ENCODE data around the gene IGSF3.

IGSF3 gene

DNA sequence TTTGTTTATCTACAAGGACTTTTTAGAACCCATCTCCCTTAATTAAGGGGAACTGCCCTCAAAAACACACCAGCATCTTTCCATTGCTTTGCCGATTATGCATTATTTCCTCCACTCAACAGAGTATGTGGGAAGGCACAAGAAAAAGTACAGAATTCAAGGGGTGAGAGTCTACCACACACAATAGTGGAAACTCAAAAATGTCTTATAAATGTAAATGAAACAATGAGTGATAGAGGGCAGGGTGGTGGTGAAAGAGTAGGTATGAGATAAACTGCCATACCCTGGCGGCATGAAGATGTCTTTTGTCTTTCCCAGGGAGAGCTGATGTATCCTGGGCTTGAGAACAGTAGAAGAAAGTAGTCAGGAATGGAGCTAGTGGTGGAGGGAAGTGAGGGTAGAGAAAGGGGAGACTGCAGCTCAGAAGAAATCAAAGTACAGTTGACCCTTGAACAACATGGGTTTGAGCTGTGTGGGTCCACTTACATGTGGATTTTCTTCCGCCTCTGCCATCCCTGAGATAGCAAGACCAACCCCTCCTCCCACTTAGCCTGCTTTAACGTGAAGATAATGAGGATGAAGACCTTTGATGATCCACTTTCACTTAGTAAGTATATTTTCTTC, 121.1 kb downstream of the IGSF3 start:
- H3K36me3 ChIP-seq (ENCODE audit: control insufficient read depth in 1 of 2, insufficient read depth in 2 of 2, low read length in 2 of 2) = peaks cover 0 to 3% of the 10 kb centered on the region in 2 experiments

DNA sequence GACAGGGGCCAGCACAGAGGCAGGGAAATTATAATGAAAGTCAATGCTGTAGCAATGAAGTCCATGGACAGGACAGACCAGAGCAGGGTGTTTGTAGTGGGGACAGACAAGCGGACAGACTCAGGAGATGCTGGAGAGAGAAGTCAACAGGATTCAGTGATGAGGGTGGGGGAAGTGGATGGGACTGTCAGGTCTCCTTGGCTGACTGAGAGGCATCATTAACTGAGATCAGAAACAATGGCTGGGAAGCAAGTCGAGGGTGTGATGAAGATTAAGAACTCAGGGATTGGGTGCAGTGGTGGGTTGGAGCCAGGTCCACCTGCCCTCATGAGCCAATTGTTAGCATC, 122.2 kb downstream of the IGSF3 start:
- WGBS (ENCODE audit: extremely low coverage, insufficient coverage, insufficient read length) = no CpG with 5 or more reads among the region's 2 CpGs
- H3K9me3 ChIP-seq (ENCODE audit: insufficient read depth, low read depth, low read length) = peaks cover 3% of the 10 kb centered on the region
- no peak overlapping the region for H2AFZ ChIP-seq (ENCODE audit: insufficient read depth, low read length, poor library complexity)
- no peaks in the 10 kb centered on the region for H3K79me2 ChIP-seq (ENCODE audit: control insufficient read depth, insufficient read depth, low read length, poor library complexity)
- no peak overlapping the region for H3K4ac ChIP-seq (ENCODE audit: low read depth, low read length)
- no peak overlapping the region for H3K4me3 ChIP-seq (ENCODE audit: low read depth, low read length)
- H3K14ac ChIP-seq (ENCODE audit: low read length) = no peak overlapping the region
- H3K18ac ChIP-seq (ENCODE audit: low read length) = no peak overlapping the region
- no peak overlapping the region for H3K4me2 ChIP-seq (ENCODE audit: low read length)
- no peak overlapping the region for H2BK5ac ChIP-seq (ENCODE audit: low read depth, low read length, poor library complexity)
- no peak overlapping the region for H4K91ac ChIP-seq (ENCODE audit: low read depth, low read length)
- no peak overlapping the region for H4K8ac ChIP-seq (ENCODE audit: low read depth, low read length)
- H2BK120ac ChIP-seq (ENCODE audit: insufficient read depth, low read length, poor library complexity) = no peak overlapping the region
- no peak overlapping the region for H3K23ac ChIP-seq (ENCODE audit: low read length)
- DNase-seq = no peak
- H2BK12ac ChIP-seq (ENCODE audit: low read length) = no peak overlapping the region
- no peaks in the 10 kb centered on the region for H3K4me1 ChIP-seq (ENCODE audit: control insufficient read depth in 1 of 2, insufficient read depth in 2 of 2, low read length in 2 of 2)
- no peak overlapping the region for H2AK5ac ChIP-seq (ENCODE audit: low read length)
- peaks cover 0 to 3% of the 10 kb centered on the region in 2 experiments for H3K36me3 ChIP-seq (ENCODE audit: control insufficient read depth in 1 of 2, insufficient read depth in 2 of 2, low read length in 2 of 2)
- H3K27ac ChIP-seq (ENCODE audit: low read depth, low read length) = no peak overlapping the region
- H3K27me3 ChIP-seq (ENCODE audit: insufficient read depth, low read length) = no peaks in the 10 kb centered on the region
- H3K79me1 ChIP-seq (ENCODE audit: low read length) = no peaks in the 10 kb centered on the region
- H4K12ac ChIP-seq (ENCODE audit: low read depth, low read length) = no peak overlapping the region
- no peak overlapping the region for H3K9ac ChIP-seq (ENCODE audit: low read length)

More for the DNA sequence above, 121.1 kb downstream of the IGSF3 start:
- Histone ChIP-seq H3K79me2 (ENCODE audit: control insufficient read depth, insufficient read depth, low read length, poor library complexity) (no peaks in the 10 kb centered on the region), H3K4ac (ENCODE audit: low read depth, low read length) (no peak overlapping the region), H3K4me2 (ENCODE audit: low read length) (no peak overlapping the region), H3K4me1 (ENCODE audit: control insufficient read depth in 1 of 2, insufficient read depth in 2 of 2, low read length in 2 of 2) (no peaks in the 10 kb centered on the region), H3K4me3 (ENCODE audit: low read depth, low read length) (no peak overlapping the region), H3K18ac (ENCODE audit: low read length) (no peak overlapping the region), H2BK5ac (ENCODE audit: low read depth, low read length, poor library complexity) (no peak overlapping the region), H2AK5ac (ENCODE audit: low read length) (no peak overlapping the region), H4K12ac (ENCODE audit: low read depth, low read length) (no peak overlapping the region), H3K27ac (ENCODE audit: low read depth, low read length) (no peak overlapping the region), H3K14ac (ENCODE audit: low read length) (no peak overlapping the region), H3K79me1 (ENCODE audit: low read length) (no peaks in the 10 kb centered on the region), H3K27me3 (ENCODE audit: insufficient read depth, low read length) (no peaks in the 10 kb centered on the region), H3K9me3 (ENCODE audit: insufficient read depth, low read depth, low read length) (peaks cover 3% of the 10 kb centered on the region), H2BK12ac (ENCODE audit: low read length) (no peak overlapping the region), H3K23ac (ENCODE audit: low read length) (no peak overlapping the region), H4K91ac (ENCODE audit: low read depth, low read length) (no peak overlapping the region), H2BK120ac (ENCODE audit: insufficient read depth, low read length, poor library complexity) (no peak overlapping the region), H3K9ac (ENCODE audit: low read length) (no peak overlapping the region), H2AFZ (ENCODE audit: insufficient read depth, low read length, poor library complexity) (no peak overlapping the region), H4K8ac (ENCODE audit: low read depth, low read length) (no peak overlapping the region)
- DNase-seq = no peak
- no CpG with 5 or more reads among the region's 4 CpGs for WGBS (ENCODE audit: extremely low coverage, insufficient coverage, insufficient read length)

DNA sequence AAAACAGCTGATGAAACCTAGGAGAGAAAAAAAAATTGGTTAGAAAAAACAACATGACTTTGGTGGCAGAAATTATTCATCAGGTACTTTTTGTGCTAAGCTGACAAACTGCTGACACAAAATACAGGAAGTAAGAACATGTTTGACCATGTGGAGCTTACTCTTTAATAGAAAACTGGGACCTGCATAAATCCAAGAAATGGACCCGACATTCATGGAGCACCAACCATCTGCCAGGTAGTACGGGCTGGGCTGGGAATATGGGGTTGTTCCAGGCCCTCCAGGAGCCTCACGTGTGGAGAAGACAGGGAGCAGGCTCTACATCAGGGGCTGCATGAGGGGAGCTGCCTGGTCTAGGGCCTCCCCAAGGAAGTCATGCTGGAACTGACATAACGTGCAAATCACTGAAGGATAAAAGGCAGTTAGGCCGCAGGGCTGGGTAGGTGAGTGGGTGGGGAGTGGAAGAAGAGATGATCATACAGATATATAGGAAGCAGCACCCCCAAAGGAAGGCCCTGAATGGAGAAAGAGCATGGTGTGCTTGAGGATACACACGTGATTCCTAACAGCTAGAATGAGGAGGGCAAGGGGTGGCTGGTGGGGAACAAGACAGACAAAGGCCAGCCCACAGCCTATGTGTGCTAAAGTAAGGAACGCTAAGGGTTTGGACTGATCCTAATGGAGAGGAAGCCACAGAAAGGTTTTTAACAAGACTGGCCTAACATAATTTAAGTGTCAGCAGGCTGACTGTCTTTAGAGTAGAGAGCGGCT, 122.8 kb downstream of the IGSF3 start:
- H3K4me3 ChIP-seq (ENCODE audit: low read depth, low read length) = no peak overlapping the region
- no peak for DNase-seq
- no peak overlapping the region for H2AFZ ChIP-seq (ENCODE audit: insufficient read depth, low read length, poor library complexity)
- H3K4ac ChIP-seq (ENCODE audit: low read depth, low read length) = no peak overlapping the region
- no peak overlapping the region for H3K18ac ChIP-seq (ENCODE audit: low read length)
- peaks cover 0 to 3% of the 10 kb centered on the region in 2 experiments for H3K36me3 ChIP-seq (ENCODE audit: control insufficient read depth in 1 of 2, insufficient read depth in 2 of 2, low read length in 2 of 2)
- H3K79me2 ChIP-seq (ENCODE audit: control insufficient read depth, insufficient read depth, low read length, poor library complexity) = no peaks in the 10 kb centered on the region
- H3K4me2 ChIP-seq (ENCODE audit: low read length) = no peak overlapping the region
- no peak overlapping the region for H2BK12ac ChIP-seq (ENCODE audit: low read length)
- H4K91ac ChIP-seq (ENCODE audit: low read depth, low read length) = no peak overlapping the region
- H2BK120ac ChIP-seq (ENCODE audit: insufficient read depth, low read length, poor library complexity) = no peak overlapping the region
- H3K27me3 ChIP-seq (ENCODE audit: insufficient read depth, low read length) = no peaks in the 10 kb centered on the region
- no peak overlapping the region for H4K8ac ChIP-seq (ENCODE audit: low read depth, low read length)
- no peak overlapping the region for H2AK5ac ChIP-seq (ENCODE audit: low read length)
- H3K14ac ChIP-seq (ENCODE audit: low read length) = no peak overlapping the region
- no peak overlapping the region for H4K12ac ChIP-seq (ENCODE audit: low read depth, low read length)
- no peak overlapping the region for H3K27ac ChIP-seq (ENCODE audit: low read depth, low read length)
- H3K4me1 ChIP-seq (ENCODE audit: control insufficient read depth in 1 of 2, insufficient read depth in 2 of 2, low read length in 2 of 2) = no peaks in the 10 kb centered on the region
- H3K9ac ChIP-seq (ENCODE audit: low read length) = no peak overlapping the region
- no peak overlapping the region for H3K23ac ChIP-seq (ENCODE audit: low read length)
- H2BK5ac ChIP-seq (ENCODE audit: low read depth, low read length, poor library complexity) = no peak overlapping the region
- WGBS (ENCODE audit: extremely low coverage, insufficient coverage, insufficient read length) = no CpG with 5 or more reads among the region's 8 CpGs
- H3K9me3 ChIP-seq (ENCODE audit: insufficient read depth, low read depth, low read length) = peaks cover 3% of the 10 kb centered on the region
- no peaks in the 10 kb centered on the region for H3K79me1 ChIP-seq (ENCODE audit: low read length)

DNA sequence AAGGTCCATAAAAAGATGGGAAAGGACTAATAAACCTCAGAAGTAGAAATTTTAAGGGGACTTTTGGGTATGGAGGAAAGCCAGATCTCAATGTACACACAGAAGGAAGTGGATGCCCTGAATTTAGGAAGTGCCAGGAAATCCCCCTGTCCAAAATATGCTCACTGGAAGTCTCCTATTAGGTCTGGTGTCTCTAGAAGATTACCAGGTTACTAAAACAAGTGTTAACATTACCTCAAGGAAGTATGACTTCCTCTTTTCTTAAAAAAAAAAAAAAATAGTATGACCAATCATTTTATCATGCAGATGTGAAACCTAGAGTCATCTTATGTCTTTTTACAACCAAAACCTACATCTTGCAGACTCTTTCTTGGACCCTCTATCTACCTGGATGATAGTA, 127.4 kb downstream of the IGSF3 start:
- Histone ChIP-seq H4K8ac (ENCODE audit: low read depth, low read length) (no peak overlapping the region), H3K14ac (ENCODE audit: low read length) (no peak overlapping the region), H3K27me3 (ENCODE audit: insufficient read depth, low read length) (no peaks in the 10 kb centered on the region), H3K4me2 (ENCODE audit: low read length) (no peak overlapping the region), H2BK12ac (ENCODE audit: low read length) (no peak overlapping the region), H3K9me3 (ENCODE audit: insufficient read depth, low read depth, low read length) (peaks cover 3% of the 10 kb centered on the region), H3K4me3 (ENCODE audit: low read depth, low read length) (no peak overlapping the region), H4K12ac (ENCODE audit: low read depth, low read length) (no peak overlapping the region), H2AFZ (ENCODE audit: insufficient read depth, low read length, poor library complexity) (no peak overlapping the region), H2BK5ac (ENCODE audit: low read depth, low read length, poor library complexity) (no peak overlapping the region), H3K36me3 (ENCODE audit: control insufficient read depth in 1 of 2, insufficient read depth in 2 of 2, low read length in 2 of 2) (peaks cover 0 to 3% of the 10 kb centered on the region in 2 experiments), H3K79me1 (ENCODE audit: low read length) (no peaks in the 10 kb centered on the region), H2BK120ac (ENCODE audit: insufficient read depth, low read length, poor library complexity) (no peak overlapping the region), H3K79me2 (ENCODE audit: control insufficient read depth, insufficient read depth, low read length, poor library complexity) (no peaks in the 10 kb centered on the region), H3K4me1 (ENCODE audit: control insufficient read depth in 1 of 2, insufficient read depth in 2 of 2, low read length in 2 of 2) (no peaks in the 10 kb centered on the region), H2AK5ac (ENCODE audit: low read length) (no peak overlapping the region), H3K23ac (ENCODE audit: low read length) (no peak overlapping the region), H4K91ac (ENCODE audit: low read depth, low read length) (no peak overlapping the region), H3K4ac (ENCODE audit: low read depth, low read length) (no peak overlapping the region), H3K18ac (ENCODE audit: low read length) (no peak overlapping the region), H3K27ac (ENCODE audit: low read depth, low read length) (no peak overlapping the region), H3K9ac (ENCODE audit: low read length) (no peak overlapping the region)
- DNase-seq = no peak

Measured in trophoblast cell (in vitro differentiated cells and primary cell).